ENCODE results near the gene SLC38A3.
A peak's percentile ranks its signal among the peaks of the same experiment; 100 is the strongest.

GRCh38 chr3:50221411-50222168 lies 16.5 kb downstream of the SLC38A3 start:
- TF ChIP-seq POLR2A (IDR thresholded peaks at IDR 0.05) (no peak), CTCF (IDR thresholded peaks at IDR 0.05) (peak in 1 of 12 donors; percentile 5)
